Measurements from ENCODE around the gene MRGPRX4.
"Not testable (repeated sequence)": the region's sequence is repeated elsewhere in the genome, so short reads cannot be mapped to it uniquely, and the experiment has no call there.

MRGPRX4 gene

DNA sequence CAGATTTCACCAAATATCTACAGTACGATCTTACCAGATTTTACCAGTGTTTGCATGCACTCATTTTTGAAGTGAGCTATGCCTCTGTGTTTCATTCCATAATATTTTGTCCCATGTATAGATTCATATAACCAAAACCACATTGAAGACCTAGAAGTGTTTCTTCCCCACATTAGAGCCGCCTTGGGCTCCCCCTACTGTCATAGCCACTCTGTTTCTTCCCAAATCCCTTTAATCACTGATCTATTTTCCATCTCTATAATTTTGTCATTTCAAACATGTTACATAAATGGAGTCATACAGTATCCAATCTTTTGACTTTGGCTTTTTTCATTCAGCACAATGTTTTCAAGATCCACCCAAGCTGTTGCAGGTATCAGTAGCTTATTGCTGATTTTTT, 27.6 kb upstream of the MRGPRX4 start:
- DNase-seq (ENCODE audit: low read depth) = no peak
- no peak overlapping the region for H3K4me3 ChIP-seq (ENCODE audit: low read length)
- peak; percentile 42 for TF ChIP-seq CTCF (conservative IDR thresholded peaks at IDR 0.05; ENCODE audit: low read depth, low read length)

DNA sequence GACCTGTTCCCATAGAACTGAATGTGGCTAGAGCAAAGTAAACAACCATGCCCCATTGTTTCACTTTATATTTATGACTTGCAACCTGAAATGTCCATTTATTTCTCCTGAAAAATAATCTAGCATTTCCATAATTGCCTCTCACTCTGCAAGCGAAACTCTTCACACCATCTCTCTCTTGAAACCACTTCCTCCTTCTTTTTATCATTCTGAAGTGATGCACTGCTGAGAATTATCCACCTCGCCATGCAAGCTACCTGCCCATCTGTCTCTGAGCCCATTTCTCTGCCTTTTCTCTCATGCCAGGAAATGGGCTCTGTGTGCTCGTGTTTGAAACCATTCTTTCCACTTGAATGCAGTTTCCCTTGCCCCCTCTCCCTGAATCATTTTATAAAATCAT, 26.8 kb upstream of the MRGPRX4 start:
- DNase-seq (ENCODE audit: low read depth) = no peak
- H3K4me3 ChIP-seq (ENCODE audit: low read length) = no peak overlapping the region
- no peak for TF ChIP-seq CTCF (conservative IDR thresholded peaks at IDR 0.05; ENCODE audit: low read depth, low read length)

GRCh38 chr11:18151581-18151980, 21.1 kb upstream of the MRGPRX4 start:
- no peak for DNase-seq (ENCODE audit: low read depth)
- H3K4me3 ChIP-seq (ENCODE audit: low read length) = no peak overlapping the region
- no peak for TF ChIP-seq CTCF (conservative IDR thresholded peaks at IDR 0.05; ENCODE audit: low read depth, low read length)

GRCh38 chr11:18168372-18168771, 4.3 kb upstream of the MRGPRX4 start:
- TF ChIP-seq CTCF (conservative IDR thresholded peaks at IDR 0.05; ENCODE audit: low read depth, low read length) = no peak
- no peak overlapping the region for H3K4me3 ChIP-seq (ENCODE audit: low read length)
- DNase-seq (ENCODE audit: low read depth) = no peak

DNA sequence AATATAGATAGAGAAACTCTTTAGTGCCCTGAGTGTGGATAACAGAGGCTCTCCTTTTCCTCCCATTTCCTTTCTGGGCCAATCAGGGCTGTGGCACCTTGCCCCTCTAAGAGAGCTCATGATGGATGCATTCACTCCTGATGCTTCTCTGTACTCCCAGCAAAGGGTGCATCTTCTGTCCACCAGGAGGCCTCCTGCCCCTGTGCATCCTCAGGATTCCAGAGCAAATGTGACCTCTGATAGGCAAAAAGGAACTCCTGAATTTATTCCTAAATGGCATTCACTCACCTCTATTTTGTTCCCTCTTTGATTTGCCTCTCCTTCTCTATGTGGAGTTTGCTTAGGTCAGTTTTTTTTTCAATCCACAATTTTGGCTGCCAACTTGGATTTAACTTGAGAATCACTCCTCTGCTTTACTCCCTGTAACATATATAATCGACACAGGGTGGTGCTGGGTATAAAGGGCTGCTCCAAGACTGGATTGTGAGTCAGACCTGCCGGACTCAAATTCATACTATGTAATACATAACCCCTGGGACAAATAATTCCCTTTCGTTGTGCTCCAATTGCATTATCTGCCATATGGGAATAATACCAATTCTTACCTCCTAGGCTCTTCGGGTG, 1.1 kb upstream of the MRGPRX4 start:
- TF ChIP-seq CTCF (conservative IDR thresholded peaks at IDR 0.05; ENCODE audit: low read depth, low read length) = peak; percentile 59
- H3K4me3 ChIP-seq (ENCODE audit: low read length) = no peak overlapping the region
- DNase-seq (ENCODE audit: low read depth) = no peak

- no peak for TF ChIP-seq CTCF (conservative IDR thresholded peaks at IDR 0.05; ENCODE audit: low read depth, low read length)
- DNase-seq (ENCODE audit: low read depth) = no peak
- H3K4me3 ChIP-seq (ENCODE audit: low read length) = no peak overlapping the region
Measured at GRCh38 chr11:18173225-18173866, 709 bp downstream of the MRGPRX4 start.

- no peak for TF ChIP-seq CTCF (conservative IDR thresholded peaks at IDR 0.05; ENCODE audit: low read depth, low read length)
- no peak overlapping the region for H3K4me3 ChIP-seq (ENCODE audit: low read length)
- no peak for DNase-seq (ENCODE audit: low read depth)
Measured at GRCh38 chr11:18188796-18189195, 16.2 kb downstream of the MRGPRX4 start.

- not testable (repeated sequence) for DNase-seq (ENCODE audit: low read depth); H3K4me3 ChIP-seq (ENCODE audit: low read length)
Measured at GRCh38 chr11:18189476-18190245, 17.0 kb downstream of the MRGPRX4 start.

All from retinal pigment epithelial cell (primary cell).